Subcutaneous adipose tissue (tissue), 4 donors: ENCODE measurements around the gene AMDHD2. TPM values are rescaled to one million over a fixed set of nuclear protein-coding genes. Genes with fewer than 3 reads are reported as not detected.

Experiments used
- total RNA-seq, 4 donors: library from RNA; depleted of rRNA; stranded (reverse); fragments of >200 nt; gene quantifications; one replicate each; pipeline ENCODE4 v1.1.0, GENCODE V29; 2016
- TF ChIP-seq, protein P1 (sequence below): fragments of 450-650 bp; IDR thresholded peaks from one replicate; pipeline ENCODE4 v1.5.1; 2016; ENCODE audit warnings: low read depth, mild to moderate bottlenecking, control low read depth, antibody characterized with exemption, moderate library complexity

The AMDHD2 gene
- total RNA-seq, 4 donors from 2014 or later, result 19.4 to 60.5 (median 42.9) TPM

DNA sequence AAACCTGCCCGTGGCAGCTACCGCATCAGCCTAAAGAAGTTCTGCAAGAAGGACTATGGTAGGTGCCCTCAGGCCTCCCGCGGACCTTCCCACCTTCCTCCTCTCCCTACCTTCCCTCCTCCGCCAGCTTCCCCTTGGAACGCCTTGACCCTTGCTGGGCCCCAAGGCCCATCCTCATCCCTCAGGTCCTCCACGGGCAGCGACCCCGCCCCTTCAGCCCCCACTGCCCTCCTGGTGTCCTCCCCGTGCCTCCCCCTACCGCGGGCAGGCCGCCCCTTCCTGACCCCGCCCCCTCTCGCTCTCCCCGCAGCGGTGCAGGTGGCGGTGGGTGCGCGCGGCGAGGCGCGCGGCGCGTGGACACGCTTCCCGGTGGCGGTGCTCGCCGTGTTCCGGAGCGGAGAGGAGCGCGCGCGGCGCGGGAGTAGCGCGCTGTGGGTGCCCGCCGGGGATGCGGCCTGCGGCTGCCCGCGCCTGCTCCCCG is 46.7 kb upstream of the AMDHD2 start:
- TF ChIP-seq, protein P1, sequence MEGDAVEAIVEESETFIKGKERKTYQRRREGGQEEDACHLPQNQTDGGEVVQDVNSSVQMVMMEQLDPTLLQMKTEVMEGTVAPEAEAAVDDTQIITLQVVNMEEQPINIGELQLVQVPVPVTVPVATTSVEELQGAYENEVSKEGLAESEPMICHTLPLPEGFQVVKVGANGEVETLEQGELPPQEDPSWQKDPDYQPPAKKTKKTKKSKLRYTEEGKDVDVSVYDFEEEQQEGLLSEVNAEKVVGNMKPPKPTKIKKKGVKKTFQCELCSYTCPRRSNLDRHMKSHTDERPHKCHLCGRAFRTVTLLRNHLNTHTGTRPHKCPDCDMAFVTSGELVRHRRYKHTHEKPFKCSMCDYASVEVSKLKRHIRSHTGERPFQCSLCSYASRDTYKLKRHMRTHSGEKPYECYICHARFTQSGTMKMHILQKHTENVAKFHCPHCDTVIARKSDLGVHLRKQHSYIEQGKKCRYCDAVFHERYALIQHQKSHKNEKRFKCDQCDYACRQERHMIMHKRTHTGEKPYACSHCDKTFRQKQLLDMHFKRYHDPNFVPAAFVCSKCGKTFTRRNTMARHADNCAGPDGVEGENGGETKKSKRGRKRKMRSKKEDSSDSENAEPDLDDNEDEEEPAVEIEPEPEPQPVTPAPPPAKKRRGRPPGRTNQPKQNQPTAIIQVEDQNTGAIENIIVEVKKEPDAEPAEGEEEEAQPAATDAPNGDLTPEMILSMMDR, result no peak

- TF ChIP-seq, protein P1, result no peak
These were observed 45.9 kb upstream of the AMDHD2 start for GRCh38 chr16:2473999-2474876.

GRCh38 chr16:2474877-2475412 is 45.2 kb upstream of the AMDHD2 start, which contains the start of gene TBC1D24:
Gene TBC1D24, plus strand, starts transcription at chr16:2475127. Its CDS starts 21,022 bp downstream, at chr16:2496149.
- TF ChIP-seq, protein P1, result no peak

DNA sequence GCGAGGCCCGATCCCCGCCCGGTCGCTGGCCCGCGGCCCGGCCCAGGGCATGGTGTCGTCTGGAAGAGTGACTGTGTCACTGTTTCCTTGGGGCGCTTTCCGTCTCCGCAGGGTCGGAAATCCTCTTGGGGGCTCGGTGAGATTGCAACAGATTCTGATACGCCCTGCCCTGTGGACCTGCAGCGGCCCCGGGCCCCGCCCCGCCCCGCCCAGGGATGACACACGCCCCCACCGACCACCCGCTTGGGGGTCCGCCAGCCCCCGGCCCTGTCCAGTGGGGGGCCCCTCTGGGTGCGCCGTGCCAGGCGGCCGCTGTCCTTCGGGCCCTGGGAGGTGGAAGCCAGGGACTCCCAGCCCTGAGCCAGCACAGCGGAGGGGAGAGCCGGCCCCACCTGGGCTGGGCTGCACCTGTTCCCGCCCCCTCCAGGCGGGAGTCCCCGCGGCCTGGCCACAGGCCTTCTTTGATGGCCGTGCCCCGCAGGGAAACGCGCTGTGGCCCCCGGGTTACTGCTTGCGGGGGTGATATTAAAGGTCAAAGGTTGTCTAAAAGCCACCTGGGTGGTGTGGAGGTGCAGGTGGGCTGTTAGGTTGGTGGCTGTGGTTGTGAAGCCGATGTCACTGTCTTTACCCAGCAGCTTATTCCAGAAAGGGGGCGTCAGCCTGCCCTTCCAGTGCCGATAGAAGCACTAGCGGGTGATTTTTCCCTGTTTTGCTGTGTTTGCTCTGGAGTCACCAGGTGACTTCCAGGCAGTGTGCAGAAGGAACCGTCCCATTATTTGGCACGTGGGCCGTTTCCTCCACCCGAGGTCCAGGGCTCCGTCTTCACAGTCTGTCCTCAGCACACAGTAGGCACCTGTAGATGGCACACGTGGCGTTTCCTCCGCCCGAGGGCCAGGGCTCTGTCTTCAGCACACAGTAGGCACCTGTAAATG is 44.5 kb upstream of the AMDHD2 start:
- TF ChIP-seq, protein P1, result no peak

DNA sequence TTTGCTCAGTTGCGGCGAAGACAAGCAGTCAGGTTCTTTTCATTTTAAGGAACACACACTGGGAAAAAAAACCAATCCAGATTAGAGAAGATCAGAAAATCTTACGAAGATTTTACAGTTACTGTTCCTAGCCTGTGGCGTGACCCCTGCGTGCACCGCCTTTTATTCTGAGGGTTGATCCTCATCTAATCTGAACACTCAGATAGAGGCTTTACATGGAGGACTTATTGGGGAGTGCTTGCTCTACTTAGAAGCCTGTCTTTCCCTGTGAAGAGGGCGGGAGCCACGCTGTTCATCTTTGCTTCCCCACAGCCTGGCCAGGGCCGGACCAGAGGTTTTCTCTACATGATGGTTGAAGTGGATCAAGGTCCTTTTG is 43.8 kb upstream of the AMDHD2 start:
- TF ChIP-seq, protein P1, result no peak

GRCh38 chr16:2476741-2477140 is 43.4 kb upstream of the AMDHD2 start:
- TF ChIP-seq, protein P1, result no peak
